ENCODE data around the gene SENP1.
"Not testable (repeated sequence)": the region's sequence is repeated elsewhere in the genome, so short reads cannot be mapped to it uniquely, and the experiment has no call there.

Gene SENP1

GRCh38 chr12:48126953-48127630, 21.2 kb upstream of the SENP1 start:
- peaks cover 87% of the 10 kb centered on the region for H3K36me3 ChIP-seq (ENCODE audit: control insufficient read depth, insufficient read depth, low read length)
- H3K4me3 ChIP-seq (ENCODE audit: extremely low read depth, insufficient read depth, low read length, poor library complexity, severe bottlenecking): no peak overlapping the region
- no peaks in the 10 kb centered on the region for H3K9me3 ChIP-seq (ENCODE audit: control insufficient read depth, low read length)
- WGBS, 2 experiments (ENCODE audit: insufficient coverage in 2 of 2): 84 to 90% methylated on average over 2 of the region's 2 CpGs
- H3K4me1 ChIP-seq (ENCODE audit: control insufficient read depth, insufficient read depth, low read length, poor library complexity, severe bottlenecking): no peaks in the 10 kb centered on the region
- no peak overlapping the region for H3K27ac ChIP-seq (ENCODE audit: low read depth, low read length, severe bottlenecking)

GRCh38 chr12:48125985-48126384, 20.1 kb upstream of the SENP1 start:
- Histone ChIP-seq H3K4me3 (ENCODE audit: extremely low read depth, insufficient read depth, low read length, poor library complexity, severe bottlenecking) (no peak overlapping the region), H3K36me3 (ENCODE audit: control insufficient read depth, insufficient read depth, low read length) (peaks cover 79% of the 10 kb centered on the region), H3K9me3 (ENCODE audit: control insufficient read depth, low read length) (no peaks in the 10 kb centered on the region), H3K27ac (ENCODE audit: low read depth, low read length, severe bottlenecking) (no peak overlapping the region), H3K4me1 (ENCODE audit: control insufficient read depth, insufficient read depth, low read length, poor library complexity, severe bottlenecking) (no peaks in the 10 kb centered on the region)
- WGBS, 2 experiments (ENCODE audit: insufficient coverage in 2 of 2): 89 to 92% methylated on average over 2 to 3 of the region's 4 CpGs

- H3K4me3 ChIP-seq (ENCODE audit: extremely low read depth, insufficient read depth, low read length, poor library complexity, severe bottlenecking); H3K27ac ChIP-seq (ENCODE audit: low read depth, low read length, severe bottlenecking); H3K9me3 ChIP-seq (ENCODE audit: control insufficient read depth, low read length); H3K4me1 ChIP-seq (ENCODE audit: control insufficient read depth, insufficient read depth, low read length, poor library complexity, severe bottlenecking): not testable (repeated sequence)
- peaks cover 75% of the 10 kb centered on the region for H3K36me3 ChIP-seq (ENCODE audit: control insufficient read depth, insufficient read depth, low read length)
- WGBS, 2 experiments (ENCODE audit: insufficient coverage in 2 of 2): no CpG with 5 or more reads among the region's 5 CpGs
Observed at GRCh38 chr12:48125542-48125941, 19.7 kb upstream of the SENP1 start.

DNA sequence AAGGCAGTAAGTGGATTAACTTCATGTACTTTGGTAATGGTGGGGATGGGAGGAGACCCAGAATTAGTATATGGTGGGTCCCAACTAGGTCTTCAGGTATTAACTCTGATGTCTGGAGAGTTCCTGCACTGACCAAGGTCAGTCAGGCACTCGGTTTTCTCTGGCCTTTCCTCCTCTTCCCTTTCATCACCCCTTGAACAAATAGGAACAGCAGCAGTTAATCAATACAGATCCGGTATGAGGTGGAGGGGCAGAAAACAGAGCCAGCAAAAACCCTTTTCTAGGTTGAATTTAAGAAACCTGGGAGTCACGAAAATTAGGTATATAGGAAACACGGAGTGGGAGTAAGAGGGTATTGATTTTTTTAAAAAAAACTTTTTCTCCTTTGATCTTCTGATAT, 17.3 kb upstream of the SENP1 start:
- Histone ChIP-seq H3K27ac (ENCODE audit: low read depth, low read length, severe bottlenecking) (no peak overlapping the region), H3K36me3 (ENCODE audit: control insufficient read depth, insufficient read depth, low read length) (peaks cover 55% of the 10 kb centered on the region), H3K9me3 (ENCODE audit: control insufficient read depth, low read length) (no peaks in the 10 kb centered on the region), H3K4me3 (ENCODE audit: extremely low read depth, insufficient read depth, low read length, poor library complexity, severe bottlenecking) (no peak overlapping the region), H3K4me1 (ENCODE audit: control insufficient read depth, insufficient read depth, low read length, poor library complexity, severe bottlenecking) (peaks cover 5% of the 10 kb centered on the region)
- WGBS, 2 experiments (ENCODE audit: insufficient coverage in 2 of 2): 73 to 100% methylated on average over 1 to 2 of the region's 4 CpGs

DNA sequence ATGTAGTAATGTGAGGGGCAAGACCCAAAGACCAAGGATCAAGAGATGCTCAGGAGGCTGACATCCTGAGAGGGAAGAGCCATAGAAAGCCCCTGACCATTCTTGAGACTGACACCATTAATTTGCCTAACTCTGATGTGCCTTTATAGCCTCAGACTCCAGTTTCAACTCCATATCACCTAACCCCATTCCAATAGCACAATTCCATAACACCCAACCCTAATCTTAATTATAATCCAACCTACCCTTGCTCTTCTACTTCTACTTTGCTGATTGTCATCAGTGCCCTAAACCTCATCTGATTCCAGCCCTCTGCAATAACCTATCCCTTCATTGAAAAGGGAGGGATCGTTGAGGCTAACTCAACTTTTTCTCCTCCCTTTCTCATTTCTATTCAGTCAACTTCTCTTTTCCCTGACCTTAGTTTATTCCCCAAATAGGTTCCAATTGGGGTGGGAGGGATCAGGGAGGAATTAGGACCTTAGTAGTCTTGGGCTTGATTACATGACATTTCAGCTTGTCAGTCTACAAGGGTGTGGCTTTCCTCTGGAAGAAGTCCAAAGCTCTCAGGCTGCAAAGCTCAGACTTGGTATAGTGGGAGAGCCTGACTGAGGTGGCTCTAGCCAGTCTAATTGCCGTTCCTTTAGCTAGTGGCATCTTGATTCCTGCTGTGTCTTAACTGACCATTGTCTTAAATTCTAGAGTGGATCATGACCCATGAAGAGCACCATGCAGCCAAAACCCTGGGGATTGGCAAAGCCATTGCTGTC, 16.4 kb upstream of the SENP1 start:
- H3K27ac ChIP-seq (ENCODE audit: low read depth, low read length, severe bottlenecking): no peak overlapping the region
- H3K9me3 ChIP-seq (ENCODE audit: control insufficient read depth, low read length): no peaks in the 10 kb centered on the region
- no peak overlapping the region for H3K4me3 ChIP-seq (ENCODE audit: extremely low read depth, insufficient read depth, low read length, poor library complexity, severe bottlenecking)
- WGBS, 2 experiments (ENCODE audit: insufficient coverage in 2 of 2): 83% methylated on average over 1 of the region's 2 CpGs; no CpG with 5 or more reads in 1 of the 2 experiments
- H3K36me3 ChIP-seq (ENCODE audit: control insufficient read depth, insufficient read depth, low read length): peaks cover 48% of the 10 kb centered on the region
- H3K4me1 ChIP-seq (ENCODE audit: control insufficient read depth, insufficient read depth, low read length, poor library complexity, severe bottlenecking): peaks cover 5% of the 10 kb centered on the region

- no peak overlapping the region for H3K4me3 ChIP-seq (ENCODE audit: extremely low read depth, insufficient read depth, low read length, poor library complexity, severe bottlenecking)
- H3K4me1 ChIP-seq (ENCODE audit: control insufficient read depth, insufficient read depth, low read length, poor library complexity, severe bottlenecking): peaks cover 5% of the 10 kb centered on the region
- 100% methylated on average over 1 of the region's 1 CpG; no CpG with 5 or more reads in 1 of the 2 experiments for WGBS, 2 experiments (ENCODE audit: insufficient coverage in 2 of 2)
- H3K27ac ChIP-seq (ENCODE audit: low read depth, low read length, severe bottlenecking): no peak overlapping the region
- peaks cover 41% of the 10 kb centered on the region for H3K36me3 ChIP-seq (ENCODE audit: control insufficient read depth, insufficient read depth, low read length)
- no peaks in the 10 kb centered on the region for H3K9me3 ChIP-seq (ENCODE audit: control insufficient read depth, low read length)
Observed at GRCh38 chr12:48121522-48121921, 15.6 kb upstream of the SENP1 start.

DNA sequence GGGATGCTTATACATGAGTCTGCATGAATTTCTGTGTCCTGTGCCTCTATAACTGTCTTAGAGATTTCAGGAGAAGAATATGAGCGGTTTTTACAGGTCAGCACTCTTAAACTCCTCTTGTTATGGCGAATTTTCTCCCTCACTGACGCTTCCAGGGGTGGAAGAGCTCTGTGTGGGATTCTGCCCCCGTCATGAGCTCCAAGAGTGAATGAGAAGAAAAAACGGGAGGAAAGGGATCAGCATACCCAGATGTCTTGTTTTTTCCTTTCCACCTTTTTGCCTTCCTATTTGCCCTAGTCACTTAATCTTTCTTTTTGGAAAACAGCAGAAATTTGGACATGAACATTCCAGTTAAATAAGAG, 13.9 kb upstream of the SENP1 start:
- H3K27ac ChIP-seq (ENCODE audit: low read depth, low read length, severe bottlenecking): peak overlapping the region; percentile 65
- whole genome bisulfite sequencing, 2 experiments (ENCODE audit: insufficient coverage in 2 of 2): 0 to 17% methylated on average over 1 to 2 of the region's 5 CpGs
- H3K4me1 ChIP-seq (ENCODE audit: control insufficient read depth, insufficient read depth, low read length, poor library complexity, severe bottlenecking): peaks cover 5% of the 10 kb centered on the region

GRCh38 chr12:48119078-48119833, 13.4 kb upstream of the SENP1 start, which contains the start of gene PFKM:
TSS of gene PFKM (plus strand) at chr12:48119364. CDS start at chr12:48122775, 3,411 bp downstream.
- peaks cover 24% of the 10 kb centered on the region for H3K36me3 ChIP-seq (ENCODE audit: control insufficient read depth, insufficient read depth, low read length)
- H3K9me3 ChIP-seq (ENCODE audit: control insufficient read depth, low read length): no peaks in the 10 kb centered on the region
- peak within 1 kb of the TSS; percentile 74 for H3K27ac ChIP-seq (ENCODE audit: low read depth, low read length, severe bottlenecking)
- 0% methylated on average over 12 to 16 of the region's 20 CpGs for WGBS, 2 experiments (ENCODE audit: insufficient coverage in 2 of 2)
- H3K4me3 ChIP-seq (ENCODE audit: extremely low read depth, insufficient read depth, low read length, poor library complexity, severe bottlenecking): peak within 1 kb of the TSS; percentile 58
- peaks cover 5% of the 10 kb centered on the region for H3K4me1 ChIP-seq (ENCODE audit: control insufficient read depth, insufficient read depth, low read length, poor library complexity, severe bottlenecking)

More for the DNA sequence above, 13.9 kb upstream of the SENP1 start:
- H3K36me3 ChIP-seq (ENCODE audit: control insufficient read depth, insufficient read depth, low read length): peaks cover 28% of the 10 kb centered on the region
- H3K9me3 ChIP-seq (ENCODE audit: control insufficient read depth, low read length): no peaks in the 10 kb centered on the region
- peak overlapping the region; percentile 58 for H3K4me3 ChIP-seq (ENCODE audit: extremely low read depth, insufficient read depth, low read length, poor library complexity, severe bottlenecking)

DNA sequence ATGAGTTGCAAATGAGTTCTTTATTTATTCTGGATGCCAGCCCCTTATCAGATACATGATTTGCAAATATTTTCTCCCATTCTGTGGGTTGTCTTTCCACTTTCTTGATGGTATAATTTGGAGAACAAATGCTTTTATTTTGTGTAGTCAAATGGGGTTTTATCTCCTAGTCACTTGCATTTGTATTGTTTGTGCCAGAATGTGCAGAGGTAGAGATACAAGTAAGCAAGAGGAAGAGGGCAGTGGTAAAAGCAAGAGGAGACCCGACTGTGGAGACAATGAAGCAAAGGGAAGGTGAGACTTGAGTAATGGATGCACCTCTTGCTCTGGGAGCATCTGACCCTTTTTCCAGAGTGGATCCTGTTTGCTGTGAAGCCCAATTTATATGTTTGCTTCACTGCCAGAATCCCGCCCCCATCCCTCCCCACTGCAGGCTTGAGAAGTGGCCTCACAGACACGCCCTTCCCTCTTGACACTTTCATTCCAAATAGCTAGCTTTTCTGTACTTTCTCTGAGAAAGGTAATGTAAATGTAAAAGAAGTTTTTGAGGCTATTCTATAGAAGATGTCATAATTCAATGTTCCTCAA, 12.5 kb upstream of the SENP1 start:
- peaks cover 5% of the 10 kb centered on the region for H3K4me1 ChIP-seq (ENCODE audit: control insufficient read depth, insufficient read depth, low read length, poor library complexity, severe bottlenecking)
- WGBS, 2 experiments (ENCODE audit: insufficient coverage in 2 of 2): 49 to 91% methylated on average over 1 to 2 of the region's 3 CpGs
- no peak overlapping the region for H3K4me3 ChIP-seq (ENCODE audit: extremely low read depth, insufficient read depth, low read length, poor library complexity, severe bottlenecking)
- H3K9me3 ChIP-seq (ENCODE audit: control insufficient read depth, low read length): no peaks in the 10 kb centered on the region
- peaks cover 16% of the 10 kb centered on the region for H3K36me3 ChIP-seq (ENCODE audit: control insufficient read depth, insufficient read depth, low read length)
- H3K27ac ChIP-seq (ENCODE audit: low read depth, low read length, severe bottlenecking): peak overlapping the region; percentile 16

GRCh38 chr12:48115957-48116356, 10.1 kb upstream of the SENP1 start:
- no peak overlapping the region for H3K4me3 ChIP-seq (ENCODE audit: extremely low read depth, insufficient read depth, low read length, poor library complexity, severe bottlenecking)
- WGBS, 2 experiments (ENCODE audit: insufficient coverage in 2 of 2): 93 to 100% methylated on average over 1 of the region's 1 CpG
- no peak overlapping the region for H3K27ac ChIP-seq (ENCODE audit: low read depth, low read length, severe bottlenecking)
- H3K4me1 ChIP-seq (ENCODE audit: control insufficient read depth, insufficient read depth, low read length, poor library complexity, severe bottlenecking): peaks cover 5% of the 10 kb centered on the region
- no peaks in the 10 kb centered on the region for H3K9me3 ChIP-seq (ENCODE audit: control insufficient read depth, low read length)
- no peaks in the 10 kb centered on the region for H3K36me3 ChIP-seq (ENCODE audit: control insufficient read depth, insufficient read depth, low read length)
